ENCODE measurements around the gene TTLL7. TPM values are rescaled to one million over a fixed set of nuclear protein-coding genes. Genes with fewer than 3 reads are reported as not detected.

The TTLL7 gene
- total and polyA plus RNA-seq, 9 of the 15 experiments (the other 6 are each of a cell fraction or from before 2014, with no cell fraction given) = 0.63 to 2.6 (median 1.7) TPM

DNA sequence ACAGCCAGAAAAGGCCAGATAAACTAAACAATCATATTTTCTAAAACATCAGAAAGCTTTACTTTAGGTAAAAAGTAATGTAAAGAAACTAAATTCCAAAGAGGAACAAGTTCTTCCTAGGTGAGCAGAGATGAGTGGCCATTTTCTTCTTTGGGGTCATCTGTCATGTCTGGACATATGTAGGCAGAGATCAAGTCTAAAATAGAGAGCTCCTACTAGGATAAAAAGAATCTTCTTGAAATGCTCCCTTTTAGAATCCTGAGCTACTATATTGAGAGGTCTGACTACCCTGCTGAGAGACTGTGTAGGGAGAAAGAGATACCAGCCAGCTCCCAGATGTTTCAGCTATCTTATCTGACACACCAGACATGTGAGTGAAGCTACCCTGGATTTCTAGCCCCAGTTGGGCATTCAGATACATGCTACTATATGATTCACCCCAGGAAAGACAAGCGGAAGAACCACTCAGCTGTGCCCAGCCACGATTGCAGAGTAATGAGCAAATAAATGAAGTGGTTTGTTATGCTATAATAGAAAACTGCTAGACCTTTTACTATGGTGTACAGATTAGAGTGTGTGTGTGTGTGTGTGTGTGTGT lies 80.1 kb downstream of the TTLL7 start (continued):
- TF ChIP-seq, protein P1, sequence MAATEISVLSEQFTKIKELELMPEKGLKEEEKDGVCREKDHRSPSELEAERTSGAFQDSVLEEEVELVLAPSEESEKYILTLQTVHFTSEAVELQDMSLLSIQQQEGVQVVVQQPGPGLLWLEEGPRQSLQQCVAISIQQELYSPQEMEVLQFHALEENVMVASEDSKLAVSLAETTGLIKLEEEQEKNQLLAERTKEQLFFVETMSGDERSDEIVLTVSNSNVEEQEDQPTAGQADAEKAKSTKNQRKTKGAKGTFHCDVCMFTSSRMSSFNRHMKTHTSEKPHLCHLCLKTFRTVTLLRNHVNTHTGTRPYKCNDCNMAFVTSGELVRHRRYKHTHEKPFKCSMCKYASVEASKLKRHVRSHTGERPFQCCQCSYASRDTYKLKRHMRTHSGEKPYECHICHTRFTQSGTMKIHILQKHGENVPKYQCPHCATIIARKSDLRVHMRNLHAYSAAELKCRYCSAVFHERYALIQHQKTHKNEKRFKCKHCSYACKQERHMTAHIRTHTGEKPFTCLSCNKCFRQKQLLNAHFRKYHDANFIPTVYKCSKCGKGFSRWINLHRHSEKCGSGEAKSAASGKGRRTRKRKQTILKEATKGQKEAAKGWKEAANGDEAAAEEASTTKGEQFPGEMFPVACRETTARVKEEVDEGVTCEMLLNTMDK (IDR thresholded peaks at IDR 0.05; ENCODE audit: borderline replicate concordance, insufficient read depth, low read depth, low read length, poor library complexity, severe bottlenecking) = no peak
- TF ChIP-seq ZFP36 (IDR thresholded peaks at IDR 0.05; ENCODE audit: low read depth, low read length, partially characterized antibody) (peak; percentile 13), SRSF1 (IDR thresholded peaks at IDR 0.05; ENCODE audit: low read depth, low read length) (no peak), FOXM1 (IDR thresholded peaks at IDR 0.05; ENCODE audit: low read depth) (peak; percentile 94), FOXM1 (CRISPR knock-in tag; IDR thresholded peaks at IDR 0.05; ENCODE audit: low read depth) (no peak), NCOR1 (IDR thresholded peaks at IDR 0.05) (peak; percentile 98), MEIS2 (IDR thresholded peaks at IDR 0.05; ENCODE audit: partially characterized antibody) (peak; percentile 90), PTTG1 (tag; IDR thresholded peaks at IDR 0.05; ENCODE audit: low read depth) (no peak), CBX5 (IDR thresholded peaks at IDR 0.05; ENCODE audit: borderline replicate concordance, low read depth) (no peak), MEF2A (IDR thresholded peaks at IDR 0.05; ENCODE audit: control insufficient read depth, low read depth, low read length) (peak; percentile 81)
- TF ChIP-seq, protein P2, sequence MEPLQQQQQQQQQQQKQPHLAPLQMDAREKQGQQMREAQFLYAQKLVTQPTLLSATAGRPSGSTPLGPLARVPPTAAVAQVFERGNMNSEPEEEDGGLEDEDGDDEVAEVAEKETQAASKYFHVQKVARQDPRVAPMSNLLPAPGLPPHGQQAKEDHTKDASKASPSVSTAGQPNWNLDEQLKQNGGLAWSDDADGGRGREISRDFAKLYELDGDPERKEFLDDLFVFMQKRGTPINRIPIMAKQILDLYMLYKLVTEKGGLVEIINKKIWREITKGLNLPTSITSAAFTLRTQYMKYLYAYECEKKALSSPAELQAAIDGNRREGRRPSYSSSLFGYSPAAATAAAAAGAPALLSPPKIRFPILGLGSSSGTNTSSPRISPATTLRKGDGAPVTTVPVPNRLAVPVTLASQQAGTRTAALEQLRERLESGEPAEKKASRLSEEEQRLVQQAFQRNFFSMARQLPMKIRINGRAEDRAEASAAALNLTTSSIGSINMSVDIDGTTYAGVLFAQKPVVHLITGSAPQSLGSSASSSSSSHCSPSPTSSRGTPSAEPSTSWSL (CRISPR knock-in tag; IDR thresholded peaks at IDR 0.05; ENCODE audit: borderline replicate concordance) = no peak
- TF ChIP-seq, protein P3, sequence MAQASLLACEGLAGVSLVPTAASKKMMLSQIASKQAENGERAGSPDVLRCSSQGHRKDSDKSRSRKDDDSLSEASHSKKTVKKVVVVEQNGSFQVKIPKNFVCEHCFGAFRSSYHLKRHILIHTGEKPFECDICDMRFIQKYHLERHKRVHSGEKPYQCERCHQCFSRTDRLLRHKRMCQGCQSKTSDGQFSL (CRISPR knock-in tag; IDR thresholded peaks at IDR 0.05) = no peak
- TF ChIP-seq, protein P3 (tag; IDR thresholded peaks at IDR 0.05) = no peak
- TF ChIP-seq, protein P4, sequence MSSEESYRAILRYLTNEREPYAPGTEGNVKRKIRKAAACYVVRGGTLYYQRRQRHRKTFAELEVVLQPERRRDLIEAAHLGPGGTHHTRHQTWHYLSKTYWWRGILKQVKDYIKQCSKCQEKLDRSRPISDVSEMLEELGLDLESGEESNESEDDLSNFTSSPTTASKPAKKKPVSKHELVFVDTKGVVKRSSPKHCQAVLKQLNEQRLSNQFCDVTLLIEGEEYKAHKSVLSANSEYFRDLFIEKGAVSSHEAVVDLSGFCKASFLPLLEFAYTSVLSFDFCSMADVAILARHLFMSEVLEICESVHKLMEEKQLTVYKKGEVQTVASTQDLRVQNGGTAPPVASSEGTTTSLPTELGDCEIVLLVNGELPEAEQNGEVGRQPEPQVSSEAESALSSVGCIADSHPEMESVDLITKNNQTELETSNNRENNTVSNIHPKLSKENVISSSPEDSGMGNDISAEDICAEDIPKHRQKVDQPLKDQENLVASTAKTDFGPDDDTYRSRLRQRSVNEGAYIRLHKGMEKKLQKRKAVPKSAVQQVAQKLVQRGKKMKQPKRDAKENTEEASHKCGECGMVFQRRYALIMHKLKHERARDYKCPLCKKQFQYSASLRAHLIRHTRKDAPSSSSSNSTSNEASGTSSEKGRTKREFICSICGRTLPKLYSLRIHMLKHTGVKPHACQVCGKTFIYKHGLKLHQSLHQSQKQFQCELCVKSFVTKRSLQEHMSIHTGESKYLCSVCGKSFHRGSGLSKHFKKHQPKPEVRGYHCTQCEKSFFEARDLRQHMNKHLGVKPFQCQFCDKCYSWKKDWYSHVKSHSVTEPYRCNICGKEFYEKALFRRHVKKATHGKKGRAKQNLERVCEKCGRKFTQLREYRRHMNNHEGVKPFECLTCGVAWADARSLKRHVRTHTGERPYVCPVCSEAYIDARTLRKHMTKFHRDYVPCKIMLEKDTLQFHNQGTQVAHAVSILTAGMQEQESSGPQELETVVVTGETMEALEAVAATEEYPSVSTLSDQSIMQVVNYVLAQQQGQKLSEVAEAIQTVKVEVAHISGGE (CRISPR knock-in tag; IDR thresholded peaks at IDR 0.05) = peak in 1 of 3 experiments; percentile 73; a peak in 2 of 6 replicates
- TF ChIP-seq, protein P5, sequence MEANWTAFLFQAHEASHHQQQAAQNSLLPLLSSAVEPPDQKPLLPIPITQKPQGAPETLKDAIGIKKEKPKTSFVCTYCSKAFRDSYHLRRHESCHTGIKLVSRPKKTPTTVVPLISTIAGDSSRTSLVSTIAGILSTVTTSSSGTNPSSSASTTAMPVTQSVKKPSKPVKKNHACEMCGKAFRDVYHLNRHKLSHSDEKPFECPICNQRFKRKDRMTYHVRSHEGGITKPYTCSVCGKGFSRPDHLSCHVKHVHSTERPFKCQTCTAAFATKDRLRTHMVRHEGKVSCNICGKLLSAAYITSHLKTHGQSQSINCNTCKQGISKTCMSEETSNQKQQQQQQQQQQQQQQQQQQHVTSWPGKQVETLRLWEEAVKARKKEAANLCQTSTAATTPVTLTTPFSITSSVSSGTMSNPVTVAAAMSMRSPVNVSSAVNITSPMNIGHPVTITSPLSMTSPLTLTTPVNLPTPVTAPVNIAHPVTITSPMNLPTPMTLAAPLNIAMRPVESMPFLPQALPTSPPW (CRISPR knock-in tag; IDR thresholded peaks at IDR 0.05) = peak; percentile 69
